PC-3 (cell line): ENCODE data around the gene PRR36. TPM values are rescaled to one million over a fixed set of nuclear protein-coding genes. Genes with fewer than 3 reads are reported as not detected.

Experiments
- ATAC-seq: fragments of 200-7000 bp; cut with Tn5 transposase; 2 replicates; pipeline ENCODE4 v1.9.1; 2020; ENCODE audit warnings: mild to moderate bottlenecking, moderate library complexity
- BruUV-seq: library from RNA; stranded (reverse); fragments of 400-500 nt; replicated peaks from 2 replicates; lab custom pipeline; 2021; lab: Mats Ljungman, UMichigan
- CTCF ChIA-PET: fragments of 300-600 bp; sonication (Branson Sonifier 250); formaldehyde crosslinking; loops from one replicate; lab custom pipeline; 2022; ENCODE audit warnings: antibody characterized with exemption; lab: Charles Lee
- POLR2A ChIA-PET: fragments of 300-600 bp; sonication (Branson Sonifier 250); formaldehyde crosslinking; loops from one replicate; lab custom pipeline; 2022; ENCODE audit warnings: antibody characterized with exemption; ENCODE audit not compliant: unreplicated experiment; lab: Charles Lee
- DNase-seq: peaks from one replicate; pipeline ENCODE4 v3.0.0-alpha.2; 2015
- H2AFZ ChIP-seq: fragments of 300-600 bp; sonication (generic); 2 replicates; pipeline ENCODE4 v1.6.0; 2016; ENCODE audit warnings: antibody characterized with exemption, low read length
- H3F3A ChIP-seq: fragments of 300-600 bp; sonication (generic); one replicate; pipeline ENCODE4 v1.6.0; 2017; ENCODE audit warnings: antibody characterized with exemption, low read length, control low read depth, mild to moderate bottlenecking; ENCODE audit not compliant: unreplicated experiment
- H3K27ac ChIP-seq: fragments of 300-600 bp; sonication (generic); 2 replicates; pipeline ENCODE4 v1.5.1; 2016; ENCODE audit warnings: mild to moderate bottlenecking, low read length
- H3K27me3 ChIP-seq: fragments of 300-600 bp; sonication (generic); 2 replicates; pipeline ENCODE4 v1.6.1; 2016; ENCODE audit warnings: low read length, mixed read lengths
- H3K36me3 ChIP-seq: fragments of 300-600 bp; sonication (generic); 2 replicates; pipeline ENCODE4 v1.6.1; 2016; ENCODE audit warnings: low read depth, mixed run types, low read length, mixed read lengths
- H3K4me1 ChIP-seq: fragments of 300-600 bp; sonication (generic); 2 replicates; pipeline ENCODE4 v1.5.1; 2016; ENCODE audit warnings: low read length; ENCODE audit not compliant: insufficient read depth
- H3K4me2 ChIP-seq: fragments of 300-600 bp; sonication (generic); 2 replicates; pipeline ENCODE4 v1.6.0; 2016; ENCODE audit warnings: low read length
- H3K4me3 ChIP-seq: fragments of 300-600 bp; sonication (generic); 2 replicates; pipeline ENCODE4 v1.5.1; 2016; ENCODE audit warnings: mild to moderate bottlenecking, low read length, mixed read lengths
- H3K79me2 ChIP-seq: fragments of 300-600 bp; sonication (generic); 2 replicates; pipeline ENCODE4 v1.6.1; 2017; ENCODE audit warnings: low read length, mixed read lengths
- H3K9ac ChIP-seq: fragments of 300-600 bp; sonication (generic); 2 replicates; pipeline ENCODE4 v1.6.0; 2016; ENCODE audit warnings: mild to moderate bottlenecking, low read length
- H3K9me2 ChIP-seq: fragments of 300-600 bp; sonication (generic); replicated peaks from 2 replicates; pipeline ENCODE4 v1.6.1; 2016; ENCODE audit warnings: mixed run types, low read length, mixed read lengths
- H3K9me3 ChIP-seq: fragments of 300-600 bp; sonication (generic); 2 replicates; pipeline ENCODE4 v1.6.1; 2016; ENCODE audit warnings: low read length, mixed read lengths
- H4K20me1 ChIP-seq: fragments of 300-600 bp; sonication (generic); 2 replicates; pipeline ENCODE4 v1.6.1; 2016; ENCODE audit warnings: low read length, mixed read lengths
- CTCF ChIP-seq: fragments of 300-600 bp; sonication (generic); conservative IDR thresholded peaks from 2 replicates; pipeline ENCODE4 v1.5.1; 2017; ENCODE audit warnings: antibody characterized with exemption, low read depth, mild to moderate bottlenecking, low read length
- EZH2 ChIP-seq: fragments of 300-600 bp; sonication (generic); IDR thresholded peaks from one replicate; pipeline ENCODE4 v1.6.1; 2017; ENCODE audit warnings: antibody characterized with exemption, mild to moderate bottlenecking, low read length; ENCODE audit not compliant: unreplicated experiment
- EZH2phosphoT487 ChIP-seq: fragments of 300-600 bp; sonication (generic); IDR thresholded peaks from 2 replicates; pipeline ENCODE4 v1.6.1; 2018; ENCODE audit warnings: mild to moderate bottlenecking, antibody characterized with exemption, low read length, borderline replicate concordance
- intact Hi-C: fragments of 100-400 bp; cut with micrococcal nuclease; formaldehyde crosslinking; loops from 2 replicates; pipeline ENCODE4 v1.9.0; 2023
- total RNA-seq: library from RNA; depleted of rRNA; stranded (reverse); fragments of >200 nt; gene quantifications from 2 replicates; pipeline ENCODE4 v1.2.3, GENCODE V29; 2014

Gene PRR36
- total RNA-seq, 1 experiment from 2014 or later, result 2.5 TPM

- ChIA-PET POLR2A (interaction anchor here (0.6 to 1.0 kb wide), 5 partner anchors 8 to 34 kb away, joined by 3 to 5 read pairs (median 3); no protein-coding TSS in a partner anchor), CTCF (interaction anchor here (0.5 to 2.0 kb wide), 6 partner anchors 12 to 335 kb away, joined by 3 to 23 read pairs (median 6); partner anchors contain the start of gene SNAPC2)
- H3K4me1 ChIP-seq, result peaks cover 20% of the 10 kb centered on the region
- H3K9ac ChIP-seq, result peak within 1 kb of the TSS; percentile 89
- H3K27me3 ChIP-seq, result no peaks in the 10 kb centered on the region
- H3K4me2 ChIP-seq, result peak within 1 kb of the TSS; percentile 98
- H3K27ac ChIP-seq, result peak within 1 kb of the TSS; percentile 65
- BruUV-seq, result no TSS peak
- peak within 1 kb of the TSS; percentile 77 for H3K4me3 ChIP-seq
- 0 out of 2 replicates have a peak, but pooled peaks cover 3% of the 10 kb centered on the region for H4K20me1 ChIP-seq
- H3F3A ChIP-seq, result peaks cover 11% of the 10 kb centered on the region
- intact Hi-C loops, result loop anchor here (1.0 to 5.0 kb wide), 5 partner anchors 15 to 624 kb away; partner anchors contain the start of genes LRRC8E and SNAPC2
- no peaks in the 10 kb centered on the region for H3K9me3 ChIP-seq
- ATAC-seq, result peak; percentile 83
- peaks cover 8% of the 10 kb centered on the region for H3K36me3 ChIP-seq
- DNase-seq, result peak; percentile 100
- peaks cover 52% of the 10 kb centered on the region for H3K79me2 ChIP-seq
- no peaks in the 10 kb centered on the region for H3K9me2 ChIP-seq
- peak within 1 kb of the TSS; percentile 77 for H2AFZ ChIP-seq
- TF ChIP-seq CTCF (peak; percentile 82), EZH2phosphoT487 (no peak), EZH2 (no peak)
These were observed 29.3 kb upstream of the PRR36 start, which contains the start of gene MAP2K7 for GRCh38 chr19:7903244-7904073. Gene MAP2K7 (plus strand): TSS chr19:7903877. CDS start chr19:7903945, 68 bp downstream.

GRCh38 chr19:7902796-7903243 lies 28.6 kb upstream of the PRR36 start:
- peak overlapping the region; percentile 75 for H3K4me3 ChIP-seq
- H3K4me1 ChIP-seq, result peaks cover 20% of the 10 kb centered on the region
- ChIA-PET POLR2A (interaction anchor here (0.6 to 1.0 kb wide), 3 partner anchors 9 to 33 kb away, joined by 3 to 4 read pairs (median 3); no protein-coding TSS in a partner anchor), CTCF (interaction anchor here (0.5 to 2.0 kb wide), 5 partner anchors 15 to 103 kb away, joined by 5 to 23 read pairs (median 7); partner anchors contain the start of gene SNAPC2)
- peak overlapping the region; percentile 98 for H3K4me2 ChIP-seq
- DNase-seq (peak; percentile 35), ATAC-seq (peak; percentile 4)
- peak overlapping the region; percentile 77 for H2AFZ ChIP-seq
- no peaks in the 10 kb centered on the region for H3K9me2 ChIP-seq
- TSS peak; percentile 88 for BruUV-seq
- no peaks in the 10 kb centered on the region for H3K27me3 ChIP-seq
- H3F3A ChIP-seq, result peaks cover 11% of the 10 kb centered on the region
- TF ChIP-seq EZH2 (no peak), CTCF (no peak), EZH2phosphoT487 (no peak)
- peak overlapping the region; percentile 89 for H3K9ac ChIP-seq
- H3K79me2 ChIP-seq, result peaks cover 46% of the 10 kb centered on the region
- no peaks in the 10 kb centered on the region for H3K9me3 ChIP-seq
- H3K27ac ChIP-seq, result peak overlapping the region; percentile 65
- intact Hi-C loops, result loop anchor here (1.0 to 5.0 kb wide), 5 partner anchors 14 to 624 kb away; partner anchors contain the start of genes LRRC8E and SNAPC2
- H3K36me3 ChIP-seq, result peaks cover 12% of the 10 kb centered on the region
- H4K20me1 ChIP-seq, result 0 out of 2 replicates have a peak, but pooled peaks cover 3% of the 10 kb centered on the region
